T47D (cell line): ENCODE results near the gene RRP1B.

Experiments
- DNase-seq, 2 experiments: peaks; one replicate each; pipeline versions ENCODE4 v3.0.0 to v3.0.0-alpha.2; 2011 to 2012; ENCODE audit warnings: low read depth in 1 of 2, low spot score in 1 of 2
- JUND ChIP-seq: IDR thresholded peaks from 2 replicates; pipeline ENCODE4 v1.6.1; 2012; ENCODE audit warnings: low read depth
- in situ Hi-C: cut with HindIII; loops from 2 replicates; pipeline ENCODE4 v1.10.0; 2016; ENCODE audit warnings: low sequenced_read_pairs, low pct_unique_long_range_greater_than_20kb

The RRP1B gene

GRCh38 chr21:43626390-43626789 lies 33.0 kb upstream of the RRP1B start:
- no peak for DNase-seq
- in situ Hi-C loops = no loop called here
- no peak for TF ChIP-seq JUND

- TF ChIP-seq JUND = no peak
- in situ Hi-C loops = no loop called here
These were observed 31.8 kb upstream of the RRP1B start for GRCh38 chr21:43627527-43627926.

DNA sequence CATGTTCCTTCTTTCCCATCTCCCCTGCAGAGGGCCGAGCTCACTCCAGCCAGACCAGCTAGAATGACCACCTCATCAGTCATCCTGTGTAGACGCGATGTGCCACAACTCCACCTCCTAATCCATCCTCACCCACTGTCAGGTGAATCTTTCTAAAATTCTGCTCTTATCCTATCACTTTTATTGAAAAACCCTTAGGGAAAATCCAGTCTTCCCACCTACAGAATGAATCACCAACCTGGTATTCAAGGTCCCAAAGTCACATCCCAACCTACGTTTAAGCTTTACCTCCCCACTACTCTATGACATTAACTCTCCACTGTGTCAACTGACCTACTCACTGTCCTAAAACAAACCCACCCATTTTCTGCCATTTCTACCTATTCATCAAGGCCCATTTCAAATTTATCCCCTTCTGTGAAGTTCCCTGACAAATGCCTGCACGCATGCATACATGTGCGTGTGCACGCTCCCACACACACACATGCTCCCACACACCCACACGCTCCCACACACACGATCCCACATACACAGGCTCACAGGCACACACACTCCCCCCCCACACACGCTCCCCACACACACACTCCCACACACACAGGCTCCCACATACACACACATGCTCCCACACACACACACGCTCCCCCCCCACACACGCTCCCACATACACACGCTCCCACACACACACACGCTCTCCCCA lies 27.8 kb upstream of the RRP1B start:
- DNase-seq = no peak
- in situ Hi-C loops = no loop called here
- no peak for TF ChIP-seq JUND

More at GRCh38 chr21:43627527-43627926, 31.8 kb upstream of the RRP1B start:
- no peak for DNase-seq

GRCh38 chr21:43632373-43632905 lies 26.9 kb upstream of the RRP1B start:
- in situ Hi-C loops = no loop called here
- DNase-seq = no peak
- no peak for TF ChIP-seq JUND

GRCh38 chr21:43634618-43635017 lies 24.7 kb upstream of the RRP1B start:
- in situ Hi-C loops = no loop called here
- TF ChIP-seq JUND = no peak
- DNase-seq = no peak

- DNase-seq = no peak
- TF ChIP-seq JUND = no peak
- in situ Hi-C loops = no loop called here
These were observed 23.9 kb upstream of the RRP1B start for GRCh38 chr21:43635436-43635835.

- TF ChIP-seq JUND = no peak
- no peak for DNase-seq
- in situ Hi-C loops = no loop called here
These were observed 21.7 kb upstream of the RRP1B start for GRCh38 chr21:43637530-43638158.

DNA sequence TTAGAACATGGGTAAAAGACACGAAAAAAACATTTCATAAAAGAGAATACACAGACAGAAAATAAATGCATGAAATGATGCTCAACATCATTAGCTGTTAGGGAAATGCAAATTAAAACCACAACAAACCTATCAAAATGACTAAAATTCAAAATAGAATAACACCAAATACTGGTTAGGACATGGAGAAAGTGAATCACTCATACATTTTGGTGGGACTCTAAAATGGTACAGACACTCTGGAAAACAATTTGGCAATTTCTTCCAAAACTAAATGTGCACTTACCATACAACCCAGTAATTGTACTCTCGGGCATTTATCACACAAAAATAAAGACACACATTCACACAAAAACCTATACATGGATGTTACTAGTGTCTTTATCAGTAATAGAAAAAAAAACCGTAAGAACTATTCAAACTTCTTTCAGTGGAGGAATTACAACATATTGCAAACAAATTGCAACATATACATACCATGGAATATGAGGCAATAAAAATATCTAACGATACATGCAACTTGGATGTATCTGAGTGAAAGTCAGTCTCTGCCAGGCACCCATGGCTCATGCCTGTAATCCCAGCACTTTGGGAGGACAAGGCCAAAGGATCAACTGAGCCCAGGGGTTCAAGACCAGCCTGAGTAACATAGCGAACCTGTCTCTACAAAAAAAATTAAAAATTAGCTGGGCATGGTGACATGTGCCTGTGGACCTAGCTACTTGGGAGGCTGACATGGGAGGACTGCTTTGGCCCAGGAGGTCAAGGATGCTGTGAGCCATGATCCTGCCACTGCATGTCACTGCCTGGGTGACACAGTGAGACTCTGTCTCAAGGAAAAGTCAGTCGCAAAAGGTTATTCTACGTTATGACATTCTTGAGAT lies 19.6 kb upstream of the RRP1B start:
- no peak for TF ChIP-seq JUND
- no peak for DNase-seq
- in situ Hi-C loops = no loop called here

DNA sequence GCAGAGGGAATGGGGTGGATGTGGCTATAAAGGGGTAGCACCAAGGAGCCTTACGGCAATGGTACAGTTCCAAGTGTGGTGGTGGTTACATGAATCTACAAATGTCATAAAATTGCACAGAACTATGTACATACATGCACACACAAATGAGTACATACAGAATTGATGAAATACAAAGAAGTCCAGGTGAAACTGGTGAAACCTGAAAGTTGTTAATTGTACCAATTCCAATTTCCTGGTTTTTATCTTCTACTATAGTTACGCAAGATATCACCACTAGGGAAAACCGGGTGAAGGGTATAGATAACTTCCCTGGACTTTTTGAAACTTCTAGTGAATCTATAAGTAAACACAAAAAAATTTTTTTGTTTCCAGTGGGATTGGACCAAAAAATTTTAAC lies 19.0 kb upstream of the RRP1B start:
- in situ Hi-C loops = no loop called here
- DNase-seq = no peak
- no peak for TF ChIP-seq JUND

- in situ Hi-C loops = no loop called here
- no peak for TF ChIP-seq JUND
- DNase-seq = no peak
These were observed 16.2 kb upstream of the RRP1B start for GRCh38 chr21:43643193-43643592.

GRCh38 chr21:43644071-43644470 lies 15.3 kb upstream of the RRP1B start:
- no peak for DNase-seq
- TF ChIP-seq JUND = no peak
- in situ Hi-C loops = no loop called here

GRCh38 chr21:43644609-43645008 lies 14.8 kb upstream of the RRP1B start:
- in situ Hi-C loops = no loop called here
- DNase-seq = no peak
- TF ChIP-seq JUND = no peak

DNA sequence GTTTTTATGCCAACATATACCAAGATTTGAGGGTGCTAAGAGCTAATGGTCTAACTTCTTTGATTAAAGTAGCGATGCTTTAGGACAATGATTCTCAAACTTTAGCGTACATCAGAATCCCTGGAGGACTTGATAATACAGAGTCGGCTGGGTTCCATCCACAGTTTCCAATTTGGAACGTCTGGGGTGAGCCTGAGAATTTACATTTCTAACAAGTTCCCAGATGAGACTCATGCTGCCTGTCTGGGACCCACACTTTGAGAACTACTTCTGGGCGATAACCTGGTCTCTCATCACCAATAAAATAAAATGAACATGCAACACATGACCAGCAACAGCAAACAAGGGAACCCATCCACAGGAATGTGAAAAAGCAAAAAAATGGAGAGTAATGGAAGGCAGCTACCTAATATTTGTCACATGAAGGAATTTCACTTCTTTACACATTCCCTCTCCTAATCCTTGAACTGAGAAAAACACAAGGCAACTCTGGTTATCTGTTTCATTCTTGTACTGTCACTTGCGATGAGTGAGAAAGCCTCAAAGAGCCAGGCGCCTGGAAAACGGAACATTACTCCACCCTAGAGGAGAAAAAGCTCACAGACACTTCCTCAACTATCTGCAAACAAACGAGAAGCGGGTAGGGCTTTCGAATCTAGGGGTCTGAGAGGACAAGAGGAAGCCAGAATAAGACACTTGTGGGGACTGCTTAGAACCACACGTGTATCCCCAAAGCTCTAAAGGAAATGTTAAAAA lies 14.0 kb upstream of the RRP1B start:
- no peak for TF ChIP-seq JUND
- in situ Hi-C loops = no loop called here
- peak; percentile 39 to 77 for DNase-seq
